ENCODE results near the gene OR9A4.

The OR9A4 gene

GRCh38 chr7:141960687-141961422 is 44.7 kb downstream of the OR9A4 start:
- no peak for TF ChIP-seq ZNF274 (IDR thresholded peaks at IDR 0.05; ENCODE audit: low read depth, low read length)

More at GRCh38 chr7:141960687-141961422, 44.7 kb downstream of the OR9A4 start:
- H3K4me3 ChIP-seq (ENCODE audit: low read length): no peak overlapping the region

Data from GM08714 (cell line).